Thyroid gland (tissue), 4 donors: ENCODE data around the gene PLCL2. TPM values are rescaled to one million over a fixed set of nuclear protein-coding genes. Genes with fewer than 3 reads are reported as not detected.

ENCODE experiments used
- DNase-seq, 2 donors: peaks; one replicate each; pipeline ENCODE4 v3.0.0-alpha.2; 2019
- H3K27ac ChIP-seq, 3 donors: fragments of 200-600 bp; sonication (generic); 1 replicate in 2 of 3; 2 replicates in 1 of 3; pipeline ENCODE4 v1.5.1; 2016 to 2019; ENCODE audit warnings: mild to moderate bottlenecking in 1 of 3, moderate library complexity in 1 of 3
- H3K27me3 ChIP-seq: fragments of 200-600 bp; sonication (generic); one replicate; pipeline ENCODE4 v1.5.1; 2019
- H3K36me3 ChIP-seq, 2 donors: fragments of 200-600 bp; sonication (generic); one replicate each; pipeline ENCODE4 v1.5.1; 2016 to 2019
- H3K4me1 ChIP-seq, 2 donors: fragments of 200-600 bp; sonication (generic); one replicate each; pipeline ENCODE4 v1.5.1; 2017 to 2019
- H3K4me3 ChIP-seq, 3 donors: fragments of 200-600 bp; sonication (generic); replicated peaks in 1 of 3; 1 replicate in 2 of 3; 2 replicates in 1 of 3; pipeline ENCODE4 v1.5.1; 2016; ENCODE audit warnings: mild to moderate bottlenecking in 1 of 3
- H3K9me3 ChIP-seq: fragments of 200-600 bp; sonication (generic); one replicate; pipeline ENCODE4 v1.5.1; 2017
- CTCF ChIP-seq, 6 experiments: fragments of 200-600 bp in 3 of 6; fragments of 450-650 bp in 3 of 6; sonication (generic) in 3 of 6; IDR thresholded peaks; one replicate each; pipeline ENCODE4 v1.5.1; 2016 to 2019; ENCODE audit warnings: antibody characterized with exemption in 6 of 6, mild to moderate bottlenecking in 2 of 6, inconsistent platforms in 1 of 6, moderate library complexity in 1 of 6
- POLR2A ChIP-seq, 2 donors: fragments of 450-650 bp; IDR thresholded peaks; one replicate each; pipeline ENCODE4 v1.6.1; 2017; ENCODE audit warnings: antibody characterized with exemption in 2 of 2, mild to moderate bottlenecking in 2 of 2, moderate library complexity in 1 of 2
- WGBS, 2 donors: methylation state at CpG; one replicate each; pipeline ENCODE4 v1.1.5; 2017; 5-methylcytosine and 5-hydroxymethylcytosine counted together
- intact Hi-C: fragments of 100-400 bp; cut with DNase I; formaldehyde crosslinking; loops from one replicate; pipeline ENCODE4 v1.15.1; 2023
- total RNA-seq, 4 donors: library from RNA; depleted of rRNA; stranded (reverse); fragments of >200 nt; gene quantifications; one replicate each; pipeline ENCODE4 v1.2.3, GENCODE V29; 2016

PLCL2 gene
- total RNA-seq, 4 donors from 2014 or later, result 6.3 to 15.3 (median 9.3) TPM

- TF ChIP-seq CTCF (IDR thresholded peaks at IDR 0.05) (no peak), POLR2A (IDR thresholded peaks at IDR 0.05) (no peak)
Measured at GRCh38 chr3:17003457-17003856, 118.7 kb downstream of the PLCL2 start.

GRCh38 chr3:17006132-17006852 lies 121.5 kb downstream of the PLCL2 start:
- DNase-seq, result no peak
- WGBS, 2 donors, result 63 to 67% methylated on average over 2 of the region's 2 CpGs
- Histone ChIP-seq H3K9me3 (no peaks in the 10 kb centered on the region), H3K27me3 (no peaks in the 10 kb centered on the region), H3K4me3 (no peak overlapping the region), H3K36me3 (no peaks in the 10 kb centered on the region), H3K4me1 (no peaks in the 10 kb centered on the region), H3K27ac (no peak overlapping the region)
- intact Hi-C loops, result no loop called here
- TF ChIP-seq CTCF (IDR thresholded peaks at IDR 0.05) (no peak), POLR2A (IDR thresholded peaks at IDR 0.05) (no peak)

More at GRCh38 chr3:17003457-17003856, 118.7 kb downstream of the PLCL2 start:
- Histone ChIP-seq H3K4me1 (no peaks in the 10 kb centered on the region), H3K4me3 (no peak overlapping the region), H3K27ac (no peak overlapping the region), H3K9me3 (no peaks in the 10 kb centered on the region), H3K36me3 (no peaks in the 10 kb centered on the region), H3K27me3 (no peaks in the 10 kb centered on the region)
- DNase-seq, result no peak
- intact Hi-C loops, result no loop called here

- Histone ChIP-seq H3K36me3 (no peaks in the 10 kb centered on the region), H3K27ac (no peak overlapping the region), H3K27me3 (no peaks in the 10 kb centered on the region), H3K9me3 (no peaks in the 10 kb centered on the region), H3K4me1 (no peaks in the 10 kb centered on the region), H3K4me3 (no peak overlapping the region)
- intact Hi-C loops, result no loop called here
- no peak for DNase-seq
- TF ChIP-seq CTCF (IDR thresholded peaks at IDR 0.05), result no peak
- WGBS, 2 donors, result 87 to 91% methylated on average over 1 of the region's 1 CpG
Measured at GRCh38 chr3:17007284-17007683, 122.5 kb downstream of the PLCL2 start.

DNA sequence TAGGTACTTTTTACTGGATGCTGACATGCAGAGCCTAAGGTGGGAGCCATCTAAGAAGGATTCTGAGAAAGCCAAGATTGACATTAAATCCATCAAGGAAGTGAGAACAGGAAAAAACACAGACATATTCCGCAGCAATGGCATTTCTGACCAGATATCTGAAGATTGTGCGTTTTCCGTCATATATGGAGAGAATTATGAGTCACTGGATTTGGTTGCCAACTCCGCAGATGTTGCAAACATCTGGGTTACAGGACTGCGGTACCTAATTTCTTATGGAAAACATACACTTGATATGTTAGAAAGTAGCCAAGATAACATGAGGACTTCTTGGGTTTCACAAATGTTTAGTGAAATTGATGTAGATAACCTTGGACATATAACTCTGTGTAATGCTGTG lies 125.1 kb downstream of the PLCL2 start:
- no peaks in the 10 kb centered on the region for H3K9me3 ChIP-seq
- H3K4me3 ChIP-seq, result no peak overlapping the region
- intact Hi-C loops, result no loop called here
- no peaks in the 10 kb centered on the region for H3K36me3 ChIP-seq
- H3K4me1 ChIP-seq, result peaks cover 0 to 9% of the 10 kb centered on the region in 2 donors
- WGBS, 2 donors, result 94 to 95% methylated on average over 5 of the region's 5 CpGs
- DNase-seq, result no peak
- TF ChIP-seq CTCF (IDR thresholded peaks at IDR 0.05) (no peak), POLR2A (IDR thresholded peaks at IDR 0.05) (no peak)
- no peak overlapping the region for H3K27ac ChIP-seq
- no peaks in the 10 kb centered on the region for H3K27me3 ChIP-seq

- H3K9me3 ChIP-seq, result no peaks in the 10 kb centered on the region
- TF ChIP-seq CTCF (IDR thresholded peaks at IDR 0.05) (no peak), POLR2A (IDR thresholded peaks at IDR 0.05) (no peak)
- no peak overlapping the region for H3K4me3 ChIP-seq
- WGBS, 2 donors, result 91% methylated on average over 10 of the region's 10 CpGs
- no peaks in the 10 kb centered on the region for H3K27me3 ChIP-seq
- no peaks in the 10 kb centered on the region for H3K36me3 ChIP-seq
- H3K27ac ChIP-seq, result no peak overlapping the region
- no peak for DNase-seq
- H3K4me1 ChIP-seq, result peaks cover 0 to 9% of the 10 kb centered on the region in 2 donors
- intact Hi-C loops, result no loop called here
Measured at GRCh38 chr3:17011728-17012338, 127.1 kb downstream of the PLCL2 start.
